HepG2 (cell line): ENCODE measurements around the gene KRTAP4-7. TPM values are rescaled to one million over a fixed set of nuclear protein-coding genes. Genes with fewer than 3 reads are reported as not detected.

ENCODE experiments used
- ATAC-seq: fragments of 200-7000 bp; cut with Tn5 transposase; 3 replicates; pipeline ENCODE4 v1.9.1; 2020; ENCODE audit warnings: mild to moderate bottlenecking, moderate library complexity
- BruUV-seq: library from RNA; stranded (reverse); fragments of 400-500 nt; replicated peaks from 2 replicates; lab custom pipeline; 2021; lab: Mats Ljungman, UMichigan
- CTCF ChIA-PET: fragments of 300-600 bp; formaldehyde crosslinking; extraction: SDS; loops from one replicate; lab custom pipeline; 2021; ENCODE audit warnings: low total read pairs, inconsistent platforms, low intra/inter-chr PET ratio; lab: Yijun Ruan, JAX
- POLR2A ChIA-PET: fragments of 350-600 bp; sonication (Branson Sonifier 250); formaldehyde crosslinking; loops from one replicate; lab custom pipeline; 2020; ENCODE audit warnings: antibody characterized with exemption, inconsistent platforms; lab: Yijun Ruan, JAX
- DNase-seq: peaks from one replicate; pipeline ENCODE4 v3.0.0-alpha.2; 2015; ENCODE audit warnings: low spot score
- FAIRE-seq: peaks from 3 replicates; lab custom pipeline; 2011; peaks lifted over from hg19 to GRCh38; lab: Jason Lieb, UNC
- H2AFZ ChIP-seq: one replicate; pipeline ENCODE4 v1.6.1; 2011; ENCODE audit warnings: low read length, inconsistent platforms
- H3K27ac ChIP-seq: fragments of 300-600 bp; 3 replicates; pipeline ENCODE4 v1.8.0; 2011; ENCODE audit warnings: mixed run types, mild to moderate bottlenecking, mixed read lengths, low read length, inconsistent platforms; ENCODE audit not compliant: insufficient read depth; ENCODE audit errors: extremely low read length
- H3K27me3 ChIP-seq, 2 experiments: fragments of 200-600 bp in 1 of 2; 2 replicates in 1 of 2; 3 replicates in 1 of 2; pipeline versions ENCODE4 v1.6.0 to v1.8.0; 2011; ENCODE audit warnings: low read length in 2 of 2, mild to moderate bottlenecking in 2 of 2, moderate library complexity in 2 of 2, inconsistent platforms in 1 of 2; ENCODE audit not compliant: insufficient read depth in 2 of 2, control insufficient read depth in 1 of 2
- H3K36me3 ChIP-seq, 2 experiments: fragments of 200-600 bp in 1 of 2; replicated peaks in 1 of 2; 2 replicates in 1 of 2; 3 replicates in 1 of 2; pipeline versions ENCODE4 v1.5.1 to v1.8.0; 2011; ENCODE audit warnings: low read length in 2 of 2, inconsistent platforms in 1 of 2; ENCODE audit not compliant: insufficient read depth in 2 of 2, control insufficient read depth in 1 of 2
- H3K4me1 ChIP-seq: 2 replicates; pipeline ENCODE4 v1.5.1; 2012; ENCODE audit warnings: low read length, inconsistent platforms; ENCODE audit not compliant: insufficient read depth
- H3K4me2 ChIP-seq: 2 replicates; pipeline ENCODE4 v1.6.0; 2011; ENCODE audit warnings: low read depth, low read length, inconsistent platforms
- H3K4me3 ChIP-seq, 3 experiments: fragments of 200-600 bp in 1 of 3; sonication (generic), shearing (Covaris generic) in 1 of 3; replicated peaks in 1 of 3; 2 replicates each; pipeline ENCODE4 v1.5.1; 2011 to 2016; ENCODE audit warnings: low read length in 3 of 3, inconsistent platforms in 2 of 3, low read depth in 2 of 3, mild to moderate bottlenecking in 2 of 3, control low read depth in 1 of 3, mixed read lengths in 1 of 3; ENCODE audit not compliant: insufficient read depth in 1 of 3
- H3K79me2 ChIP-seq: one replicate; pipeline ENCODE4 v1.6.1; 2011; ENCODE audit warnings: low read length, inconsistent platforms; ENCODE audit not compliant: insufficient read depth
- H3K9ac ChIP-seq: 2 replicates; pipeline ENCODE4 v1.6.0; 2011; ENCODE audit warnings: mild to moderate bottlenecking, low read depth, low read length, inconsistent platforms; ENCODE audit not compliant: insufficient read depth
- H3K9me3 ChIP-seq: 2 replicates; pipeline ENCODE4 v1.5.1; 2012; ENCODE audit warnings: mild to moderate bottlenecking, low read length
- H4K20me1 ChIP-seq: 2 replicates; pipeline ENCODE4 v1.6.0; 2011; ENCODE audit warnings: inconsistent platforms, mild to moderate bottlenecking, low read length, moderate library complexity; ENCODE audit not compliant: insufficient read depth
- BRCA1 ChIP-seq: sonication (generic); formaldehyde crosslinking; IDR thresholded peaks from 2 replicates; pipeline ENCODE4 v1.4.0; 2020; ENCODE audit warnings: missing genetic modification reagents
- DDIT3 ChIP-seq: sonication (generic); formaldehyde crosslinking; IDR thresholded peaks from 2 replicates; pipeline ENCODE4 v1.4.0; 2020; ENCODE audit warnings: mild to moderate bottlenecking, missing genetic modification reagents
- EP300 ChIP-seq, 3 experiments: sonication (generic) in 1 of 3; formaldehyde crosslinking in 1 of 3; IDR thresholded peaks; 2 replicates each; pipeline versions ENCODE4 v1.5.1 to v1.6.1; 2011 to 2020; ENCODE audit warnings: low read depth in 2 of 3, low read length in 2 of 3, borderline replicate concordance in 1 of 3, improper control_type of control experiment in 1 of 3, mild to moderate bottlenecking in 1 of 3, missing genetic modification reagents in 1 of 3, moderate library complexity in 1 of 3
- NFIB ChIP-seq: sonication (generic); formaldehyde crosslinking; IDR thresholded peaks from 2 replicates; pipeline ENCODE4 v1.9.0; 2021; ENCODE audit warnings: missing genetic modification reagents, mild to moderate bottlenecking, borderline replicate concordance
- NFRKB ChIP-seq: fragments of 450-650 bp; IDR thresholded peaks from 2 replicates; pipeline ENCODE4 v1.6.1; 2017
- SATB2 ChIP-seq: sonication (generic); formaldehyde crosslinking; IDR thresholded peaks from 2 replicates; pipeline ENCODE4 v1.5.0; 2020; ENCODE audit warnings: missing genetic modification reagents
- ZBTB38 ChIP-seq: sonication (generic); formaldehyde crosslinking; IDR thresholded peaks from 2 replicates; pipeline ENCODE4 v1.5.1; 2020; ENCODE audit warnings: mild to moderate bottlenecking, missing genetic modification reagents
- ZFP90 ChIP-seq: sonication (generic); formaldehyde crosslinking; IDR thresholded peaks from 2 replicates; pipeline ENCODE4 v1.8.0; 2022; ENCODE audit warnings: missing genetic modification reagents, mild to moderate bottlenecking, inconsistent platforms, borderline replicate concordance
- ZNF101 ChIP-seq: sonication (generic); formaldehyde crosslinking; IDR thresholded peaks from 2 replicates; pipeline ENCODE4 v1.4.0; 2020; ENCODE audit warnings: mild to moderate bottlenecking, low read depth, missing genetic modification reagents, borderline replicate concordance
- ZNF318 ChIP-seq: sonication (generic); formaldehyde crosslinking; IDR thresholded peaks from 2 replicates; pipeline ENCODE4 v1.4.0; 2020; ENCODE audit warnings: mild to moderate bottlenecking, missing genetic modification reagents
- WGBS: methylation state at CpG from one replicate; pipeline ENCODE4 v1.1.6; 2017; ENCODE audit warnings: low lambda C conversion rate; 5-methylcytosine and 5-hydroxymethylcytosine counted together
- in situ Hi-C: cut with HindIII; loops from 2 replicates; pipeline ENCODE4 v1.10.0; 2017; ENCODE audit warnings: low pct_unique_long_range_greater_than_20kb; ENCODE audit not compliant: extremely low pct_ligation_motif_present
- intact Hi-C: fragments of 100-400 bp; cut with micrococcal nuclease; formaldehyde crosslinking; loops from one replicate; pipeline ENCODE4 v1.10.0; 2022; ENCODE audit not compliant: unreplicated experiment
- polyA plus RNA-seq, 8 experiments: library from polyadenylated mRNA; depleted of rRNA in 3 of 8; stranded (reverse) in 7 of 8; unstranded in 1 of 8; fragments of >200 nt; fragmentation: Illumina TruSeq in 4 of 8; extraction: Trizol in 4 of 8; gene quantifications; 2 replicates each; pipeline versions ENCODE4 v1.2.1 to v1.2.3, GENCODE V29; 2011 to 2016; ENCODE audit warnings: low read depth in 4 of 8, missing spikeins in 1 of 8, mixed read lengths in 1 of 8; ENCODE audit not compliant: insufficient read depth in 1 of 8
- total RNA-seq, 5 experiments: library from RNA; depleted of rRNA; stranded (reverse); fragments of >200 nt; fragmentation: Illumina TruSeq; extraction: Trizol; gene quantifications; 2 replicates each; pipeline ENCODE4 v1.2.3, GENCODE V29; 2016; ENCODE audit warnings: low read depth in 1 of 5

Gene KRTAP4-7
- total and polyA plus RNA-seq, 2 of the 13 experiments (the other 11 are each of a cell fraction or from before 2014, with no cell fraction given): not detected

GRCh38 chr17:41049110-41049509 lies 34.8 kb upstream of the KRTAP4-7 start:
- peak overlapping the region; percentile 41; the same call in 1 of the 2 replicates for H3K4me2 ChIP-seq
- no peak for FAIRE-seq
- no peak overlapping the region for H2AFZ ChIP-seq
- DNase-seq: peak; percentile 63
- TF ChIP-seq NFRKB (no peak), SATB2 (CRISPR knock-in tag) (no peak), EP300 (IDR thresholded peaks at IDR 0.05; ENCODE audit: low read depth in 2 of 2, low read length in 2 of 2) (peak in 1 of 2 experiments; percentile 9; a peak in 1 of 4 replicates), EP300 (CRISPR knock-in tag; IDR thresholded peaks at IDR 0.05; ENCODE audit: borderline replicate concordance) (no peak)
- no peak overlapping the region for H3K9ac ChIP-seq
- H3K27ac ChIP-seq: peak overlapping the region; percentile 19
- ChIA-PET POLR2A (no interaction called here), CTCF (no interaction called here)
- no peak overlapping the region for H3K4me3 ChIP-seq
- no TSS peak for BruUV-seq
- ATAC-seq: no peak; the same call in 2 of the 3 replicates
- in situ Hi-C loops: no loop called here
- H4K20me1 ChIP-seq: no peaks in the 10 kb centered on the region
- intact Hi-C loops: loop anchor here (10.0 kb wide), 1 partner anchor 144 kb away; no protein-coding TSS in a partner anchor
- H3K36me3 ChIP-seq: no peaks in the 10 kb centered on the region
- no peaks in the 10 kb centered on the region for H3K27me3 ChIP-seq
- no peaks in the 10 kb centered on the region for H3K9me3 ChIP-seq
- H3K79me2 ChIP-seq: no peaks in the 10 kb centered on the region
- peaks cover 17% of the 10 kb centered on the region for H3K4me1 ChIP-seq
- WGBS: 10% methylated on average over 2 of the region's 2 CpGs

- Histone ChIP-seq H3K9me3 (no peaks in the 10 kb centered on the region), H3K4me1 (peaks cover 17% of the 10 kb centered on the region), H4K20me1 (no peaks in the 10 kb centered on the region), H3K4me3 (no peak overlapping the region), H3K27ac (no peak overlapping the region), H3K36me3 (no peaks in the 10 kb centered on the region), H3K9ac (no peak overlapping the region), H3K79me2 (no peaks in the 10 kb centered on the region), H3K27me3 (no peaks in the 10 kb centered on the region), H3K4me2 (no peak overlapping the region), H2AFZ (no peak overlapping the region)
- ChIA-PET POLR2A (no interaction called here), CTCF (no interaction called here)
- ATAC-seq (no peak), DNase-seq (no peak), FAIRE-seq (no peak)
- in situ Hi-C loops: loop anchor here (10.0 kb wide), 1 partner anchor 98 kb away; no protein-coding TSS in a partner anchor
- no TSS peak for BruUV-seq
- intact Hi-C loops: no loop called here
- TF ChIP-seq NFIB (no peak), ZNF318 (CRISPR knock-in tag) (no peak), DDIT3 (CRISPR knock-in tag) (no peak), ZFP90 (no peak), ZNF101 (no peak), BRCA1 (CRISPR knock-in tag) (no peak), ZBTB38 (CRISPR knock-in tag) (no peak)
Measured at GRCh38 chr17:41052566-41052965, 31.4 kb upstream of the KRTAP4-7 start.
